HG02884 (cell line): Measurements from ENCODE around the gene LPAR1.

ENCODE experiments used
- ATAC-seq: cut with Tn5 transposase; IDR thresholded peaks from one replicate; pipeline ENCODE4 v1.9.1; 2021; ENCODE audit warnings: mild to moderate bottlenecking, moderate library complexity; ENCODE audit not compliant: unreplicated experiment

LPAR1 gene

DNA sequence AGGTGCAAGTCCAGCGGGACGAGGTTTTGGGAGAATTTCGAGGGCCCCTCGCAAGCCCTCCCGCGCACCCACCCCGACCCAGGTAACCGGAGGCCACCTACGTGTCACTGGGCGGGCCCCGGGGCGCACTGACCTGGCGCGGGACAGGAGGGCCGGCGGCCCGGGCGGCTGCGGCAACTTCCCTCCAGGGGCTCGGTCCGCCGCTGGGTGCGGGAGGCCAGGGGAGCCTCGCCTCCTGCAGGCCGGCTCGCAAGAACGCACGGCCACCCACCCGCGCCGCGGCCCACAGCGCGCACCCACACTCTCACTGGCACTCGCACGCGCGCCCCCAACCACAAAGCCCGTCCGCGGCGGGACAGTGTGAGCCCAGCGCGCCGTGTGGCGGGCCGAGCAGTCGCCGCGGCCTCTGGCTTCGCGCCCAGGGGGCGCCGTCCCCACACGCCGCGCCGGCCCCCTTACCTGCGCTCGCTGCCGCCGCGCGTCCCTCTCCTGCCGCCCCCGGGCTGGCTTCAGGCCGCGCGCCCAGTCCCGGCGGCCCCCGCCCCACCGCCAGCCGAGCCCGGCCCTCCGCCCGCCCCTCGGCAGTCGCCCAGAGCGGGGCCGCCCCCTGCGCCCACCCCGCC, 451 bp downstream of the LPAR1 start:
- peak; percentile 54 for ATAC-seq

DNA sequence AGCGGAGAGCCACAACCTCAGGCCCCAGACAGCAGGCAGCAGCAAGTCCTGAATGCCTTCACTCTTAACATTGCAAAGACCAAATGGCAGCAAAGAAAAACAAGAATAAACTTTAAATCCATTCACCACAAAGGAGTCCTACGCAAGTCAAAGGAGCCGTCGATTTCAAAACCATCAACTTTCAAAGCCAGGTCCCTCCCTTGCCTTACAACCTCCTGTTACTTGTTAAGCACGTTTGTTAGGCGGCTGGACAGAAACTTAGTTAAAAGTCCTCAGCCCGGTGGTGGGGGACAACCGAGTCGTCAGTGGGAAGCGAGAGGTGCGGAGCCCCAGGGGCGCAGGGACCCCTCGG, 938 bp downstream of the LPAR1 start:
- ATAC-seq = peak; percentile 12

DNA sequence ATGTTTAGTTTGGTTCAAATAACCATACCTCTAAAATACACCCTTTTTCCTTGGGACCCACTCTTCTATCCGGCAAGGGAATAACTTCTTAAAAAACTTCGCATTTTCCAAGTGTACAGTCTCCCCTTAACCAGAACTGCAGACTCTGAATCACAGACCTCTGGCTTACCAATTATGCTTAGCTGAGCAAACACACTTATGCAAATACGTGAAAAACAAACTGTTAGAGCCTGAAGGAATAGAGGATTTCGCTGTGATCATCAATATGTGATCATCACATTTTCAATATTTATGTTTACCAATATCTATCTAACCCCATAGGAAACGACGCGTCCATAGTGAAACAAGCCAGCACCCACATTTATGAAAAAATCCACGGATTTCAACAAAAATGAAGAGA, 1.3 kb downstream of the LPAR1 start:
- ATAC-seq = no peak

DNA sequence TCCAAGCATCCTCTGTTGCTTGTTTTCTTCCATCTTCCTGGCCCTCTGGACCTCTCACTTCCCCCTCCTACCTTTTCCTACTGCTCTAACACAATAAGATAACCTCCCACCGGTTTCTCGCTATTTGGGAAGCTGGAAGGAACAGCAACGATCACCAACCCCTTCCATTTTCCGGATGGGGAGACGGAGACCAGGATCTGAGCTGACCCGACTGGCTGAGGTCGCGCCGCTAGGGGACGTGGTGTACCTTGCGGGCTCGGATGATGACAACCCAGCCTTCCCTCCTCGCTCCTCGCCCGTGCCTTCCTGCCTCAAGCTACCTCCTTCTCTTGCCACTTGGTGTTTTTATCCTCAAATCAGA, 1.9 kb downstream of the LPAR1 start:
- no peak for ATAC-seq

DNA sequence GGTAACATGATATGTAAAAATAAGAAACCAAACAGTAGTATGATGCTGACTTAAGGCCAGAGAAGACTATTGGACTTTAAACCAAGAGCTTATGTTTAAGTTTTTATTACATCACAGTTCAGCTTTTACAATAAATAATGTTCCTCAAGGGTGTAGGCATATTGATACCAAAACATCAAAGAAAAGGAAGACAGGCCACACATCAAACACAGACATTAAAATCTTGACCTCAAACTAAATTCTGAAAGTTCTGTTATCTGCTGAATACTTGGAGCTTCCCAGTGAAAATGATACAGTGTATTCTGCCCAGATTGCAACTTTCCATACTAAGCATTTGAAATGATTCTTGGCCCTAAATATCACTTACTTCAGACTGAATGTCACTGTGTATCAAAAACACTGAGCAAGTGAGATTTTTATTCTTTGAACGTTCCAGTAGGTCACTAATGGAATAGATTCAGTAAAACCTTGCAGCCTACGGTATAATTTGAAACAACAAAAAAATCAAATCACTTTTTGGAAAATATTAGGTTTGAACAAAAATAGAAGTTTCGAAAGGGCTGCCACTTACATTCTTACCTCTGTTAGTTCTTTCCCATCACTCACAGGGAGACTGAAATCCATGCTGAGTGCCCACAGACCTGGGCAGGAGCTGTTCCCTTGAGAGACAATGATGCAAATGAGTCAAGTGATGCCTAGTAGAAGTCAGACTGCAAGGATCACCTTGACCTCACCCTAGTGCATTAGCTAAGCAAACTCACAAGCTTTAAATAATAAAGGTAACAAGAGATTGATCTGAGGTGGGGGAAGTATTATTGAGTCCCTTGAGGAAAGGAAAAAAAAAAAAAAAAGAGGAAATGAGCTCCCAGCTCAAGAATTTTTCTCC, 2.5 kb downstream of the LPAR1 start:
- no peak for ATAC-seq

DNA sequence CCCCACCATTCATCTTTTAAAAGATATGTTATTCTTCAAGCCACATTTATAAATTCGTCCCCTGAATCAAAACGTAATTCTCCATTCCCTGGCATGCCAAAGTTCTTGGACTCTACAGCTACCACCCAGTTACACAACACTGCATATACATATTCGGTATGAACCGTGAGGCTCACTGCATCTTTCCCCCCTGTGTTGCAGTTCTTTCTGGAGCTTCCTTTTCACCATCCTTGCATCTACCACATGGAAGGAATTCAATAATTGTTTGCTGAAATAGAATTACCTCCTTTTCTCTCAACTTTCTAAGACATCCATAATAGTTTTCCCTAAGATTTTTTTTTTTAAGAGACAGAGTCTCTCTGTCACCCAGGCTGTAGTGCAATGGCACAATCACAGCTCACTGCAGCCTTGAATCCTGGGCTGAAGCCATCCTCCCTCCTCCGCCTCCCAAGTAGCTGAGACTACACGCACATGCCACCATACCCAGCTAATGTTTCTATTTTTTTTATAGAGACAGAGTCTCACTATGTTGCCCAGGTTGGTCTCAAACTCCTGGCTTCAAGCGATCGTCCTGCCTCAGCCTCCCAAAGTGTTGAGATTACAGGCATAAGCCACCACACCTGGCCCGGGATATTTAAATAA, 3.3 kb downstream of the LPAR1 start:
- ATAC-seq = no peak

DNA sequence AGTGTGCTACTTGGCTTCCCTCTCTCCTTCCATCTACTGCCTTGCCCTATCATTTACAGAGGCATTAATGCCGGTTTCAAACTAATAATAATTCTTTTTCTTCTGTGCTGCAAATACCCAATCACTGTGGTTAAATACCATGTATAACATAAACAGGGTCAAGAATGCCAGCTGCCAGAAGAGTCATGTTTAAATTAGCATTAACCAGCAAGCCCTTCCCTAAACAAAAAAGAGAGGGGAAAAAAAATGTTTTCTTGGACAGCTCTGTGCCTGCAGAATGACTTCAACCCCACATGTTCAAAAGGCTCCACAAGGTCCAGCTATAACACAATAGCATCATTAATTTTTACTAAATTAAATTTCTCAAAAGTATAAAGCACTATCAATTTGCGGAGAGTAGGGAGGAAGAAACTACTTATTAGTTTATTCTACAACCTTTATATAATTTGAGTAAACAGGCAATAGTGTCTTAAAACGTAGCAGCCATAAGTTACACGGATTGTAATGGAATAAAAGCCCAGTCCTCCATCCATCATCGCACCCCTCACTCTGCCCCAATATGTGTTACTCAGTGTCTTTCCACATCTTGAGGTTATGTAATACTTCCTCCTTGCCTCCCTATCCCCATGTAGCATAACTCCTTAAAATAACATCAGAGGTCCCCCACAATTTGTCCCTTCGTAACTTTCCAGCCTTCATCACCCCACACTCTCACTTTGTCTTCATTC, 3.9 kb downstream of the LPAR1 start:
- no peak for ATAC-seq

DNA sequence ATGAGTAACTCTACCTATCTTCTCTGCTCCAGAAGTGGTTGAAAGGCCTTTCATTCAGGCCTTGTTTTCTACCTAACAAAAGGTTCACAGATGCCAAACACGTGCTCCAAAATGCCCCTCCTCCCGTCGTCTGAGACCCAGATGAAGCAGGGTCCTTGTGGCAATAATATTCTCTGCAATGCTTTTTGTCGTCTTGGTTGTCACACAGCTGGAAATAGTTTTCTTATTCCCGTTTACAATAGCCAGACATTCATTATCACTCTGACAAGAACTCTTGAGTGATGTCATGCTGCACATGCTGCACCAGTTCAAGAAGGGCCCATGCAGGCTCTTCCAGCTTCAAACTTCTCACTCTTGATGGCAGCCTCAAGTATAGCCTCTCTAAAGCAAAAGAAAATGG, 7.8 kb downstream of the LPAR1 start:
- no peak for ATAC-seq

DNA sequence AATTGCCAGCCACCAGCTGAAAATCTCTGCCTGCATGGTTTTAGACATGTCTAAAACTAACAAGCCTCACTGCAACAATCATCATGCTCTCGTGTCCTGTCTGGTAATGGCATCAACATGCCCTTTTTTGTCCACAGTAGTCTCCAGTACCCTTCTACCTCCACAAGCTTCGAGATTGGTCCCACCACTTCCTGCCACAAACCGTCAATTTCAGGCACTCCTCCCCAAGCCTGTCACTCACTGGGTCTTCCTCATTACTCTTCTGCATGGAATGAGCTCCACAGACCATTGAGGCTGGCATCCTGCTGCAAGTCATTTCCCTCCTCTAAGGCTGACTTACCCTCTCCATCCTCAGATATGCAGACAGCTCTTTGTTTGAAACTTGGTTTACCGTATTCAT, 9.0 kb downstream of the LPAR1 start:
- no peak for ATAC-seq

DNA sequence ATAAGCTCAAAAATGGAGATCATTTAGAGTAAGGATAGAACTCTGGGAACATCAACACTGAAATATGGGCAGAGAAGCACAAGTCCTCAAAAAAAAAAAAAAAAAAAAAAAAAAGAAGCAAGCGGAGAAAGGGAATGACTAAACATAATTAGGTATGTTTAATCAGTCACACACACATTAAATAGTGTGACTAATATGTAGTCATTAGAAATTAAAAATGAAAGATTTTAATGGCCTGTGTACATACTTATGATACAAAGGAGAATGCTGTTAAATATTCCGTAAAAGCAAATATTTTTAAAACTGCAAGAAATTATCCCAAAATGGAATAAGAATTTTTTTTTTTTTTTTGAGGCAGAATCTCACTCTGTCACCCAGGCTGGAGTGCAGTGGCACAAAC, 10.5 kb downstream of the LPAR1 start:
- ATAC-seq = no peak

DNA sequence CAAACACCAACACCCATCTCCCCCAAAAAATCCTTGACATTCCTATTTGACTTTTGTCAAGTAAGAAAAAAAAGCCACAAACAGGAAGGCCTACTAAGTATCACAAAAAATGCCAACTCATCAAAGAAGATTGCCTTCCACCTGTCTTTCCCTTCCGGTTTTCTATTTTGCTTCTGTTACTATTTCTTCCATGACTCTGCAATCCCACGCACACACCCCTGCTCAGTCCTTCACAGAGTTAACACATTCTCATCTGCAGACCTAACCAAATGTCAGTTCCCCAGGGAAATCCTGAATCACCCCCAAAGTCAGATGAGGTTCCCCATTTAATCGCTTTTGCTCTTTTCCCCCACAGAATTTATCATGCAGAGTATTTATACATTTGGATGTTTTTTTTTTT, 15.1 kb downstream of the LPAR1 start:
- ATAC-seq = no peak

DNA sequence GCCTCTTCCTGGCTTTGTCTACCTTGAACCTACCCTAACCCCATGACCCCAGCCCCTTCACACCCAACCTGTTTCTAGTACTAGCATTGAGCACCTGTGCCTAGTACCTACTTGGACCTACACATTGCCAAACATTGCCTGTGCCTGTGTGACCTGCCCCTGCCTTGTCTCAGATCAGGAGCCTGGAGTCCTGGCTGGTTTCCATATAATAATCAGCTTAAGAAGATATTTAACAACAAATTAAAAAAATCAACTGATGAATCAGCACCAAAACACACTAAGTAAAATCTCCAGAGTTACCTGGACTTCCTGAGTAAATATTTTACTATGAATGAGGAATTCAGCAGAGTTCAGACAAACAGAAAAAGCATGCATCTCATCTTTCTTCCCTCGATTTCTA, 17.7 kb downstream of the LPAR1 start:
- ATAC-seq = no peak

DNA sequence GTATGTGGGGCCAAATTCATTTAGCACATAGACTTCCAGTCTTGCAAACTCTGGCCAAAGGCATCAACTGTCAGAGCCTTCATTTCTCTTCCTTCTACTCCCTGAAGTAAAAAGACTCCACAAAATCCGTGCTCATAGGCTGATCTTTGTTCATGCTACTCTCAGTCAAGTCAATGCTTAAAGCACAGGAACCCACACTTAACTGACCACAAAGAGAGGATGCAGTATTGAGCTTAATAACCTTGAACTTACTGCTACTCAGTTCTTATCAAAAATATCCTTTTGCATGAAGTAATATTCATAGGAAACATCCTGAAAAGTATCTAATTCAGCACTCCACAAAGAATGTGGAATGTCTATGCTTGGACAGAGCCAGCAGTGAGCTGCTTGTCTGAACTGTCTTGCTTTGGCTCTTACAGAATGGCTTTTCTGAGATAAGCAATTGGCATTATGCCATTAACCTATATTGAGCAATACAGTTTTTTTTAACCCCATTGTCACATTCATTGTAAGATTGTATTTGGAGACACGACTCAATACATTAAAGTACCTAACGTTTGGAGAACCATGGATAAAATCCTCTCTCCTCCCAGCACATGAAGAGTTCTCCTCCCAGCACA, 21.7 kb downstream of the LPAR1 start:
- ATAC-seq = no peak

DNA sequence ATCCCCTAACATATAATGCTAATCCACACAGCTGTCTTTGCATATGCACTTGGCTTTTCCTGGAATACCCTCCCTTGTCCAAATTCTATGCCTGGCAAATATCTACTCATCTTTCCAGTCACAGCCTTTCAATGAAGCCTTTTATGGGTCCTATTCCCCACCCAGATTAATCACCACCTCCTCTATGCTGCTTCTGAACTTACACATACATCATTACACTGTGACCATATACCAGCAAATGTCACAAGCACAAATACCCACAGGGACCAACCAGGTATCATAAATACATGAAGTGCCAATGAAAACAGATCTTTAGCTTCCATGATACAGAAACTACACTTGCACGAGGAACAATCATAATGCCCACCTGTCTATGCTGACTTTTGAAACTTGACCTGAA, 22.3 kb downstream of the LPAR1 start:
- ATAC-seq = no peak

DNA sequence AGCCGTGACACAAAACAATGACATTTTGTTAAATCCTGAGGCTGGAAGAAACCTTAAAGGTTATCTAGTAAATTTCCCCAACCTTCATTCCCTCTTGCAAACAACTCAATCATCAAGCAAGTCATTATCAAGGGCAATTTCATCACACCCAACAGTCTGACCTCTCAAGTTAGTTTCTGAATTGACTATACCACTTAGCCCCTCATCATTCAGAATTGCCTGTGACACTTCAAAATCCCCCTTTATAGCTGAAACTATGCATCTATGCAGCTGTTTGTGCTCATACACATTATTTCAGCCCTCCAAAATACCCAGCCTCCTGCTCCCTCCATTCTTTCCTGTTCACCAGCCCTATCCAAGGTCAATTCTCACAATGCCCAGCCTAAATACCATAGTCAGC, 24.6 kb downstream of the LPAR1 start:
- no peak for ATAC-seq

DNA sequence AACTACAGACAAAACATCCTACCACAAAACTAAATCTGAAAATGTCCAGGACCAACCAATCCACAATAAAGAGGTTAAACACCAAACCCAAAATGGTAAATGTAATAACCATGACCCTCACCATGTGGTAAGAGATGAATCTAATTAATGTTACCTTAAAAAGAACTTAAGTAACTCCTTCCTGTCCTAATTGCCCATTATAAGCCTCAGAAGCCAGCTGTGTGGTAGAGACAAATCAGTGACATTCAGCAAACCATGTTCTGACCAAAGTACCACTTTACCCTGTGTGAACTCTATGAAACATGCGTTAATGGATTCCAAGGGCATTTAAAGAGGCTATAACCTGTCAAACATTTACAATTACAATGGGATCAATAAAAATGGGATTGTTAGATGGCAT, 25.0 kb downstream of the LPAR1 start:
- ATAC-seq = no peak

DNA sequence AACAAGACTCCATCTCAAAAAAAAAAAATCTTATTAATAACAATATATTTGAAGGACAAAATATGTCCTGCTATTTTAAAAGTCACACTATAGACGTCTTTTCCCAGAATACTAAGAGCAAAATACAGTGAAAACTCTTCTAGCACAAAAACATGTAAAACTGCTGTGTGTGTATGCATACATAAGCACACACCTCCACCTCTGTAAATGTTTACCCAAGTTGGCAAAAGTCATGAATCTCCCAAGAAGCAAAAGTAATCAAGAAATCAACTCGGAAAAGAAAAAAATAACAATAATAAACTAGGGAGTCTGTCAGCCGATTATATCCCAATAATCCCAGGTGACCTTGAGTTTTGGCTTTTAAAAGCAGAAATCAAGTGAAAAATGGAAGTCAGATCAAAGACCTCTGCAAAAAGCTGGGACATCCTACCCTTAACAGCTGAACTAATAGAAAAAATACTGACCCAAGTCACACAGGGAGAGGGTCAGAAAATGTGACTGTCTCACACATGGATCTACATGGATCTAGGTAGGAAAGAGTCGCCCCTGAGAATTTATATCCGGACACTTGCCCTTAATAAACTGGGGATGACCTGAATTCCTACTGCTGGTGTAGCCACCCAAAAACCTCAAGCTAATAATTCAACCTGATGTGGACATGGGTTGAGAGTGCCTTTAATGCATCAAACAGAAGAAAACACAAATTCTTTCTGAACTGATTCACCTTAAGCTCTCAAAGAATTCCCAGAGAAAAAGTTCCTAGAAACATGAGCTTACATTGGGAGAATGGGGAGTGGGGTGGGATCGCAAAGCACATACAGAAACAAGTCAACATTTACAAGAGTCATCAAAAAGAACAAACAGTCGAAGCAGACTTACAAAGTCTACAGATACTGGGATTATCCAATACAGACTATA, 29.9 kb downstream of the LPAR1 start:
- ATAC-seq = no peak

DNA sequence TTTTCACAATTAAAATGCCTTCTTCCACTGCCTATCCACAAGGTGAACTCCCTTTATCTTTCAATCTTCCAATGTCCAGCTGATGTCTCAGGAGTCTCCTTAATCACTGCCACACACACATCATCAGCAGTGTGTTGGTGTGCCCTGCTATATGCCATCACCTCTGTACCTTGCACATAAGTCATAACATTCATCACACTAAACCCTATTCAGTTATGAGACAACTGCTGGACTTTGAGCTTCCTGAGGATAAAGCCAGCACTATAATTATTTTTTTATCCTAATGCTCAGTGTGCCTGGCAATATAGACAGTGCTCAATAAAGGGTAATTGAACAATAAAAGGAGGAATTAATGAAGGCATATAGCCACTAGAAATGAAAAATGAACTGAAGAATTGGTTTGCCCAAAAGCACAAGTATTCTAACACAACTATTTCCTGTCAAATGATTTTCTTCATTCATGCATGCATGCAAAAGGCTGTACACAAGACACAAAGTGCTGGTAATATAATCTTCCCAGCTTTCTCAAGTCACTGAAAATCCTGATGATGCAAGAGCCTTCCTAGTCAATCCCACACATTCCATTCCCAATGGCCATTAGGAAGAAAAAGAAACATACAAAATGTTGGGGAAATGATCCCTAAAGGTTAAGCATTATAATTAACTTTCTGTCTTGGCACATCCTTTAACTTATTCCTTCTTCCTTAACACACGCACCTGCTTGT, 32.4 kb downstream of the LPAR1 start:
- ATAC-seq = no peak

DNA sequence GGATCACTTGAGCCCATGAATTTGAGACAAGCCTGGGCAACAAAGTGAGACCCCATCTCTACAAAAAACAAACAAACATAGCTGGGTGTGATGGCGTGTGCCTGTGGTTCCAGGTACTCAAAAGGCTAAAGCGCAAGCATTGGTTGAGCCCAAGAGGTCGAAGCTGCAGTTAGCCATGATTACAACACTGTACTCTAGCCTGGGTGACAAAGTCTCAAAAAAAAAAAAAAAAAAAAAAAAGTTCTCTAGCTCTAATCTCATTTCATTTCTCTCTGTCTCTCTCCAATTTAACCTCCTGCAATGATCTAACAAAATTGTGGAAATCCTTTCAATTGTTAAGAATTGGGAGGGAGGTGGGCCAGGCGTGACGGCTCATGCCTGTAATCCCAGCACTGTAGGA, 33.3 kb downstream of the LPAR1 start:
- ATAC-seq = no peak

DNA sequence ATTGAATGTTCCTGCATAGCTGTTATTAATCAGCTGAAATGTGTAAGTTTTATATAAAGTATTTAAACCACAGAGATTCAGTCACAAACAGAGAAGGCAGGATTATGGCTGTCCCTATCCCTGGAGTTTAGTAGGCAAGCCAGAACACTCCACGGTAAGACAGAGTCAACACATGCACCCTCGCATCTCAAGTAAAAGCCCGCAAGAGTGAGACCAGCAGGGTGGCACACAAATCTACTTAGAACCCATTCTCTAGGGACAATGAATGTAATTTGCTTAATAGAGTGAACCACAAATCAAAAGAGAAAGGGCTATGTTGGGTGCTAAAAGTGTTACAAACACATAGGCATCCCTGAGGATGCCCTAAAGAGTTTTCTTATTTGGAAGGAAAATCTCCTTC, 35.1 kb downstream of the LPAR1 start:
- ATAC-seq = no peak
